Lower leg skin (tissue), 4 donors: ENCODE measurements around the gene TMUB2. TPM values are rescaled to one million over a fixed set of nuclear protein-coding genes. Genes with fewer than 3 reads are reported as not detected.

ENCODE experiments used
- DNase-seq, 2 donors: peaks; one replicate each; pipeline ENCODE4 v3.0.0-alpha.2; 2019; ENCODE audit warnings: low spot score in 2 of 2
- H3K4me3 ChIP-seq: fragments of 200-600 bp; sonication (generic); 2 replicates; pipeline ENCODE4 v1.5.1; 2017; ENCODE audit warnings: mild to moderate bottlenecking, low read depth; ENCODE audit not compliant: poor library complexity, severe bottlenecking
- CTCF ChIP-seq, 3 donors: fragments of 450-650 bp; IDR thresholded peaks; one replicate each; pipeline ENCODE4 v1.5.1; 2016; ENCODE audit warnings: antibody characterized with exemption in 3 of 3, mild to moderate bottlenecking in 3 of 3, moderate library complexity in 2 of 3
- POLR2A ChIP-seq, 2 donors: fragments of 450-650 bp; IDR thresholded peaks; one replicate each; pipeline ENCODE4 v1.6.1; 2016 to 2017; ENCODE audit warnings: antibody characterized with exemption in 2 of 2, mild to moderate bottlenecking in 1 of 2, moderate library complexity in 1 of 2
- WGBS, 2 donors: methylation state at CpG; one replicate each; pipeline ENCODE4 v1.1.5; 2018; 5-methylcytosine and 5-hydroxymethylcytosine counted together
- intact Hi-C: fragments of 100-400 bp; cut with DNase I; formaldehyde crosslinking; loops from one replicate; pipeline ENCODE4 v1.15.0; 2023; ENCODE audit warnings: low total_unique reads
- total RNA-seq, 4 donors: library from RNA; depleted of rRNA; stranded (reverse); fragments of >200 nt; gene quantifications; one replicate each; pipeline ENCODE4 v1.1.0, GENCODE V29; 2016

The TMUB2 gene
- total RNA-seq, 4 donors from 2014 or later, result 23.4 to 44.5 (median 34.8) TPM

GRCh38 chr17:44209786-44210341, 23.1 kb downstream of the TMUB2 start:
- DNase-seq, result no peak
- no peak for TF ChIP-seq CTCF (IDR thresholded peaks at IDR 0.05)
- no peak for TF ChIP-seq POLR2A (IDR thresholded peaks at IDR 0.05)
- no peak overlapping the region for H3K4me3 ChIP-seq
- intact Hi-C loops, result no loop called here
- WGBS, 2 donors, result 75 to 77% methylated on average over 11 of the region's 11 CpGs

GRCh38 chr17:44210342-44211192, 23.8 kb downstream of the TMUB2 start:
- TF ChIP-seq POLR2A (IDR thresholded peaks at IDR 0.05) (no peak), CTCF (IDR thresholded peaks at IDR 0.05) (peak in 2 of 3 donors; percentile 17 to 72)
- WGBS, 2 donors, result 48 to 70% methylated on average over 26 to 45 of the region's 64 CpGs
- H3K4me3 ChIP-seq, result no peak overlapping the region
- DNase-seq, result peak in 1 of 2 donors; percentile 98
- intact Hi-C loops, result no loop called here

GRCh38 chr17:44211281-44212265, 24.8 kb downstream of the TMUB2 start:
- H3K4me3 ChIP-seq, result no peak overlapping the region
- no peak for DNase-seq
- intact Hi-C loops, result no loop called here
- 89 to 93% methylated on average over 29 of the region's 30 CpGs for WGBS, 2 donors
- TF ChIP-seq POLR2A (IDR thresholded peaks at IDR 0.05) (no peak), CTCF (IDR thresholded peaks at IDR 0.05) (no peak)

GRCh38 chr17:44212507-44213402, 26.0 kb downstream of the TMUB2 start:
- DNase-seq, result no peak
- no peak overlapping the region for H3K4me3 ChIP-seq
- WGBS, 2 donors, result 61 to 69% methylated on average over 18 to 29 of the region's 31 CpGs
- TF ChIP-seq POLR2A (IDR thresholded peaks at IDR 0.05), result no peak
- intact Hi-C loops, result no loop called here

GRCh38 chr17:44213403-44214229, 26.8 kb downstream of the TMUB2 start:
- 84 to 87% methylated on average over 15 of the region's 15 CpGs for WGBS, 2 donors
- intact Hi-C loops, result no loop called here

More at GRCh38 chr17:44213403-44214229, 26.8 kb downstream of the TMUB2 start:
- H3K4me3 ChIP-seq, result no peak overlapping the region
- TF ChIP-seq CTCF (IDR thresholded peaks at IDR 0.05), result no peak
- TF ChIP-seq POLR2A (IDR thresholded peaks at IDR 0.05), result no peak
- no peak for DNase-seq
